Tibial artery (tissue), 4 donors: ENCODE measurements around the gene S1PR1.

Source experiments
- DNase-seq, 2 donors: peaks; one replicate each; pipeline ENCODE4 v3.0.0-alpha.2; 2019
- H3K27ac ChIP-seq, 2 donors: fragments of 200-600 bp; sonication (generic) in 1 of 2; 1 replicate in 1 of 2; 2 replicates in 1 of 2; pipeline ENCODE4 v1.5.1; 2018 to 2019; ENCODE audit warnings: mild to moderate bottlenecking in 1 of 2
- H3K27me3 ChIP-seq, 2 donors: fragments of 200-600 bp; sonication (generic) in 1 of 2; one replicate each; pipeline versions ENCODE4 v1.5.1 to v1.6.0; 2016 to 2019
- H3K36me3 ChIP-seq, 3 donors: fragments of 200-600 bp; sonication (generic) in 2 of 3; one replicate each; pipeline ENCODE4 v1.5.1; 2016 to 2019; ENCODE audit warnings: mild to moderate bottlenecking in 2 of 3
- H3K4me1 ChIP-seq, 4 donors: fragments of 200-600 bp; sonication (generic) in 2 of 4; 1 replicate in 3 of 4; 2 replicates in 1 of 4; pipeline ENCODE4 v1.5.1; 2016 to 2019
- H3K4me3 ChIP-seq, 2 donors: fragments of 200-600 bp; sonication (generic) in 1 of 2; 1 replicate in 1 of 2; 2 replicates in 1 of 2; pipeline ENCODE4 v1.5.1; 2018 to 2019; ENCODE audit warnings: mild to moderate bottlenecking in 2 of 2
- H3K9me3 ChIP-seq, 3 donors: fragments of 200-600 bp; sonication (generic) in 1 of 3; one replicate each; pipeline ENCODE4 v1.5.1; 2016 to 2019
- intact Hi-C: fragments of 100-400 bp; cut with DNase I; formaldehyde crosslinking; loops from one replicate; pipeline ENCODE4 v1.15.0; 2023; ENCODE audit warnings: low total_unique reads
- TF ChIP-seq, protein P1 (sequence below), 2 experiments: fragments of 200-600 bp in 1 of 2; fragments of 450-650 bp in 1 of 2; IDR thresholded peaks; one replicate each; pipeline ENCODE4 v1.5.1; 2017 to 2019; ENCODE audit warnings: antibody characterized with exemption in 2 of 2, mild to moderate bottlenecking in 1 of 2, moderate library complexity in 1 of 2

Gene S1PR1

DNA sequence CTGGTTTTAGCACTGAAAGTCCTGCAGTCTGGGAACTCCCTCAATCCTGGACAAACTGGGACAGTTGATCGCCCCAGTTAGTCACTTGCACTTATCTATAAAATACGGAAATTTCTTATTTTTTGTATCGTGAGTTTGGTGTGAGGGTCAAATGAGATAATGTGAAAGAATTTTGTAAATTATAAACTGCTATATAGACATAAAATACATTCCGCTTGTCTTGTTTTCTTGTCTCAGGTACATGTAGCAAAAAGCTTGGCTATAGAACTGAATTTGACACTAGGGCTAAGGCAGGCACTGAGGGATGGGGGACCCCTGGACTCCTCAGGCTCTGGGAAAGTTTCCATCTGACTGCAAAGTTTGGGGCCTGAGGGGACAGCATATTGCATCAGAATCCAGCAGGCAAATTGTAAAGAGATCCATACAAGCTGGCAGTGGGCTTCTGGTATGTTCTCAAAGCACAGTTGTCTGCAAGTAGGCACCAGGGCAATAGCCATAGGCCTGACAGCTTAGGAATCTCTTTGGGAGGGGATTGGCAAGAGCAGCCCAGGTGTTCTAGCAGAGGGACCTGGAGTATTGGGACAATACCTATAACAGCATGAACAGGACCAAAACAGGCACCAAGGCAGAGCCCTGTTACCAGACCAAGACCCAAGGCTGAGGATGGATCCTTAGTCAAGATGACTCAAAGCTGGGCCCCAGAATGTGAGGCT is 44.3 kb downstream of the S1PR1 start:
- TF ChIP-seq, protein P1, sequence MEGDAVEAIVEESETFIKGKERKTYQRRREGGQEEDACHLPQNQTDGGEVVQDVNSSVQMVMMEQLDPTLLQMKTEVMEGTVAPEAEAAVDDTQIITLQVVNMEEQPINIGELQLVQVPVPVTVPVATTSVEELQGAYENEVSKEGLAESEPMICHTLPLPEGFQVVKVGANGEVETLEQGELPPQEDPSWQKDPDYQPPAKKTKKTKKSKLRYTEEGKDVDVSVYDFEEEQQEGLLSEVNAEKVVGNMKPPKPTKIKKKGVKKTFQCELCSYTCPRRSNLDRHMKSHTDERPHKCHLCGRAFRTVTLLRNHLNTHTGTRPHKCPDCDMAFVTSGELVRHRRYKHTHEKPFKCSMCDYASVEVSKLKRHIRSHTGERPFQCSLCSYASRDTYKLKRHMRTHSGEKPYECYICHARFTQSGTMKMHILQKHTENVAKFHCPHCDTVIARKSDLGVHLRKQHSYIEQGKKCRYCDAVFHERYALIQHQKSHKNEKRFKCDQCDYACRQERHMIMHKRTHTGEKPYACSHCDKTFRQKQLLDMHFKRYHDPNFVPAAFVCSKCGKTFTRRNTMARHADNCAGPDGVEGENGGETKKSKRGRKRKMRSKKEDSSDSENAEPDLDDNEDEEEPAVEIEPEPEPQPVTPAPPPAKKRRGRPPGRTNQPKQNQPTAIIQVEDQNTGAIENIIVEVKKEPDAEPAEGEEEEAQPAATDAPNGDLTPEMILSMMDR (IDR thresholded peaks at IDR 0.05), result no peak
- Histone ChIP-seq H3K4me3 (no peak overlapping the region), H3K27ac (no peak overlapping the region), H3K9me3 (no peaks in the 10 kb centered on the region), H3K4me1 (no peaks in the 10 kb centered on the region), H3K27me3 (peaks cover 0 to 5% of the 10 kb centered on the region in 2 donors), H3K36me3 (no peaks in the 10 kb centered on the region)
- intact Hi-C loops, result no loop called here
- DNase-seq, result no peak

DNA sequence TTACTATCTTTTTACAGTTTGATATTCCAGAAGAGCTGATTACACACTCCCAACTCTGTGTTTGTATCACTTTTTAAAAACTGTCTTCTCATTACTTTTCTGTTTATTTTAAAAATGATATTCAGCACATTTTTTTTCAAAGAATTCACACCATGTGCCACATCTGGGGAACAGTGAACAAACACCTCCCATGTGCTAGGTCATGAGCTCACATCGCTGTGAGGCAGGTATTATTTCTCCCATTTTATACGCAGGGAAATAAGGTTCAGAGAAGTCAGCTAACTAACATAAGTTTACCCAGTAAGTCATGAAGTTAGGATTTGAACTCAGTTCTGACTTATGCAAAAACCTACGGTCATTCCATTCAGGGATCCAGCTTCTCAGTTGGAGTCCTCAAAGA is 44.9 kb downstream of the S1PR1 start:
- no peak overlapping the region for H3K27ac ChIP-seq
- DNase-seq, result no peak

DNA sequence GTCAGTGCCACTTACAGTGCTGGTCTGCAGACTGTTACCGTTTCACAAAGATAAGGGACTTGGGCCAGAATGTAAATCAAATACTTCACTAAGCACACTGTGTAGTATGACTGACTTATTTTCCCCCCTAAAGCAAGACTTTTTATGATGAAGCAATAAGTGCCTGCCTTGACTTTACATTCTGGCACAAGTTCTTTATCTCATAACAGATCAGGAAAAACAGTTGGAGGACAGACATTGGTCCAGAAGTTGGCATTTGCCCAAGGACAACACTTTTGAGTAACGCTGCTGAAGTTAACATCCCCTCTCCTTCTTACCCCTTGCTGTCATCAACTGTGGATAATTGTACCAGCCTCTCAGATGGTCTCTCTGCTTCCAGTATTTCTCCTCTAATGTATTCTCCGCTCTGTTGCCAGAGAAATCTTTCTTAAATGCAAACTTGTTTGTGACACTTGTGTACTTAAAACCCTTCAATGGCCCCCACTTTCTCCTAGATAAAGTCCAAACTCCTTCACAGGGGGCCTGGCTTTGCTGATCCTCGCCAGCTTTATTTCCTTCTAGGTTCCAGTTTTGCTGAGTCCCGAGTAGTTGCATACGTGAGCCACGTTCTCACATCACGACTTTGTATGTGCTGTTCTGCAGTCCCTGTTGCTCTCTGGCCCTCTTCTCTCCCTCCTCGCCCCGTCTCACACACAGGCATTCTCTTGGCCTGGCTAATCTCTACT is 45.7 kb downstream of the S1PR1 start:
- Histone ChIP-seq H3K36me3 (no peaks in the 10 kb centered on the region), H3K9me3 (no peaks in the 10 kb centered on the region), H3K27ac (no peak overlapping the region), H3K4me1 (no peaks in the 10 kb centered on the region), H3K4me3 (no peak overlapping the region), H3K27me3 (peaks cover 0 to 5% of the 10 kb centered on the region in 2 donors)
- no peak for DNase-seq
- intact Hi-C loops, result no loop called here
- TF ChIP-seq, protein P1 (IDR thresholded peaks at IDR 0.05), result no peak

More for the DNA sequence above, 44.9 kb downstream of the S1PR1 start:
- Histone ChIP-seq H3K27me3 (peaks cover 0 to 5% of the 10 kb centered on the region in 2 donors), H3K4me1 (no peaks in the 10 kb centered on the region), H3K9me3 (no peaks in the 10 kb centered on the region), H3K4me3 (no peak overlapping the region), H3K36me3 (no peaks in the 10 kb centered on the region)
- intact Hi-C loops, result no loop called here
- TF ChIP-seq, protein P1 (IDR thresholded peaks at IDR 0.05), result no peak

DNA sequence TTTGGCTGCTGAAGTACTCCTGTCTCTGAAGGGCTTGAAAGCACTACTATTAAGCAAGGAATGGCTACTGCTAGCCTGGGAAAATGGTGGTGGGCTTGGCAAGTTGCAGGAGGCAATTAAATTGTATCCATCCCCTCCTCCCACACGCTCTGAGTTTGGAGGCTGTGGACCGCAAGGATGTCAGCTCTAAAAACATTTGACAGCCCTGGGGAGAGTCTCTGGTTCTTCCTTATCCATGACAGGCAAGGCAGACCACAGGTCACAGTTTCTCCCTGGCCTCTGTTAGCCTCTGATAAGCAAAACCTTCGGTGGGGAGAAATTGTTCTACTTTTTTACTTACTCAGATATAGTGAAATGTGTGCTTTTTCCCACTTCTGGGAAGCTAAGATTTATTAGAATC is 46.6 kb downstream of the S1PR1 start:
- intact Hi-C loops, result no loop called here
- Histone ChIP-seq H3K4me3 (no peak overlapping the region), H3K4me1 (no peaks in the 10 kb centered on the region), H3K27me3 (no peaks in the 10 kb centered on the region), H3K27ac (no peak overlapping the region), H3K9me3 (no peaks in the 10 kb centered on the region), H3K36me3 (no peaks in the 10 kb centered on the region)
- TF ChIP-seq, protein P1 (IDR thresholded peaks at IDR 0.05), result no peak
- no peak for DNase-seq

DNA sequence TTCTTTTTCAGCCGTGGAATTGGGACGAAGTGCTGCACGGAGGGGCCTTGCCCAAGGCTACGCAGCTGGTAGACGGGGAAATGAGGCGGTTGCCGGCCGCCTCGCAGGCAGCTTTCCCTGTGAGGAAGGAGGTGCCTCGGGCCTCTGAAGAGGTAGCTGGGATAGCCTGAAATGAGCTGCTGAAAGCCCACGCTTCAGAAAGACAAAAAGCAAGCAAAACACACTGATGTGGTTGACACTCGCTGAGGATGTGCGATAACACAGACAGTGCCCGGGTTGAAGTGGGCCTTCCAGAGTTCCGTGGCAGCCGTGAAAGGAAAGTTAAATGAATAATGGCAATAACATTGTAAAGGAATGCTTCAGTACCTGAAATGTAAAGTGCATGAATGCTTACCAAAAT is 47.2 kb downstream of the S1PR1 start:
- DNase-seq, result no peak
- intact Hi-C loops, result no loop called here
- no peaks in the 10 kb centered on the region for H3K9me3 ChIP-seq
- no peaks in the 10 kb centered on the region for H3K4me1 ChIP-seq
- H3K27ac ChIP-seq, result no peak overlapping the region
- H3K4me3 ChIP-seq, result no peak overlapping the region
- no peaks in the 10 kb centered on the region for H3K27me3 ChIP-seq
- no peaks in the 10 kb centered on the region for H3K36me3 ChIP-seq
- TF ChIP-seq, protein P1 (IDR thresholded peaks at IDR 0.05), result no peak
